Middle frontal gyrus (tissue), 1 donor: ENCODE results near the gene RNF5.
"Not testable (repeated sequence)": the region's sequence is repeated elsewhere in the genome, so short reads cannot be mapped to it uniquely, and the experiment has no call there.

Experiments used
- DNase-seq: peaks from one replicate; pipeline ENCODE4 v3.0.0-alpha.2; 2015; ENCODE audit warnings: low spot score; ENCODE audit errors: extremely low spot score

The RNF5 gene

GRCh38 chr6:32189069-32189741 lies 11.0 kb downstream of the RNF5 start:
- DNase-seq, result no peak

DNA sequence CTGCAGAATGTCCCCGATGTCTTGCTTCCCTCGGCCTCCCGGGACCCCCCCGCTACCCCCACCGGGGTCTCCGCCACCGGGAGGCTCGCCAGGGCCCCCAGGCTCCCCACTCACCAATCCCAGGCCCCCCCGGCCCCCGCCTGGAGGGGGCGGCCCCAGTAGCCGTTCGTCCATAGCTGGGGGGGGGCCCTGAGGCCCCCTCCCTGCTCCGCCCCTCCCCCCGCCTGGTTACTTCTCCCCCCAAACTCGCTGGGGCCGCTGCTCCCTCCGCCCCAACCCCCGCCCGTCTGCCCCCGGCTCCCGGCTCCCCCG lies 11.5 kb downstream of the RNF5 start:
- DNase-seq, result no peak

DNA sequence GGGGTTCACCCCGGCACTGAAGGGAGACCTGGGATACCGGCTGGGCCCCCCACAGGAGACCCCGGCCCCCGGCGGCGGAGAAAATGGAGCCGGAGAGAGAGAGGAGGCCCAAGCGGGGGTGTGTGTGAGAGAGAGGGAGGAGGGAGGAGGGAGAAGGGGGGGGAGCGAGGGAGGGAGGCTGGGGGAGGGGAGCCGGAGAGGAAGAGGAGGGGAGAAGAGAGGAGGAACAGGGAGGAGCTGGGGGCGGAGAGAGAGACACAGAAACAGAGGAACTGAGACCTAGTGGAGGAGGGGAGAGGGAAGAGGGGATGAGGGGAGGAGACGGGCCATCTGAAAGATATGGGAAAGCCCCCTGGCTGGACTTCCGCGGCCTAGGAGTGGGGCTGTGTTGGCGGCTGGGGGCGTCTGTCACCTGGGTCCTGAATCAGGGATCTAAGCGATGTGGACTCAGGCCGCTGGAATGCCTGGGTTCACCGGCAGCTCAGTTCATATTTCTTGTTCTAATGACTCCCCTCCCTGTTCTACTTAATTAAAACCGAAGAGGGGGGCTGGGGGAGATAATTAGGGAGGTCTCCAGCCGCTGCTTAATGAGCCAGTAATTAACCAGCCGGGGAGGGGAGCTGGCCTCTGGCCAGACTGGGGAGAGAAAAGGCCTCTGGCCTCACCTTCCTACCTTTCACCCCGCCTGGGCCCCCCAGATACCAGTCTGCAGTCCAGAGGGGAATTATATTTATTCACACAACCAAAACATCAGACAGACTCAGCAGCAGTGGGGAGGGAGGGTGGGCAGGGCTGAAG lies 12.0 kb downstream of the RNF5 start, which contains the start of gene PBX2:
PBX2 (minus strand) TSS at position 149 of the 798 bp plus-strand sequence. CDS start 287 bp downstream, outside the sequence.
- DNase-seq, result peak; percentile 65

GRCh38 chr6:32190911-32191677 lies 12.9 kb downstream of the RNF5 start:
- DNase-seq, result no peak

DNA sequence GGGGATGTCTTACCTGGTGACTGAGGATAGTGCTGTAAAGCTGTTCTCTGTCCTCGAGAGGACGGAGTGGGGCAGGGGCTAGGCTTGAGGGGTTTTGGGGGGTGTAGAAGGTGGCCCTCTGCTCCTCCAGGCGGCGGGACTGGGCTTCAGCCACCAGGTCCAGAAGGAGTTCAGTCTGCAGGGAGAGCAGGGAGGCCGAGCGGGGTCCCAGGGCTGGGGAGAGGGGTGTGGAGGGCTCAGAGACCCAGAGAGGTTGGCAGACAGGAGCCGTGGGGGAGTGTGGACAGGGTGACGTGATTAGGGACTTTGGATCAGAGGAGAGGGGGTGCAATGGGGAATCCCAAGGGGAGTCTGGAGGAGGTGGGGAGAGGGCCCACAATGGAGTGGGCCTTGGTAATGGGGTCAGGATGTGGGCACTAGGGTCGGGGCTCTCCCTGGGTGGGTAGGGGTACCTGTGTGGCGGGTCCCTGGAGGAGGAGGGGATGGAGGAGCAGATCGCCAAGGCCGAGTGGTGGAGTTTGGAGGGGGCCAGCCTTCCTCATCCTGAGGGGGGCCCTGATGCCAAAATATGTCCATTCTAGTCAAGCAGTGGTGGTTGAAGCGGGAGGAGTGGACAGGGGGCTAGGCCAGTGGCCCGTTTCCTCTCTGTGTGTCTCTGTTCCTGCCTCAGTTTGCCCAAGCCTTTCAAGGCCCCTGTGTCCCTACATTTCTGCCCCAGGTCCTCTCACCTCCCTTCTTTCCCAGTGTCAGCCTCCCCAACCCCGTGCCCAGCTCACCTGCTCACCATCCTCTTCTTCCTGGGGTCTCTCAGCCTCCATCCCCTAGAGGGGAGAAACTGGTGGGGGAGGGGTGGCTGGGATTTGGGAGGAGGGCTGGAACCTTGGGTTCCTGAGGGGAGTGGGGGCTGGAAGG lies 13.7 kb downstream of the RNF5 start:
- no peak for DNase-seq

GRCh38 chr6:32192608-32193039 lies 14.4 kb downstream of the RNF5 start, which contains the start of gene GPSM3:
TSS of gene GPSM3 (minus strand) at chr6:32192643. CDS start at chr6:32192513, 130 bp downstream.
- no peak for DNase-seq

- not testable (repeated sequence) for DNase-seq
Measured at GRCh38 chr6:32193096-32193495, 14.9 kb downstream of the RNF5 start.

GRCh38 chr6:32194388-32194787 lies 16.2 kb downstream of the RNF5 start:
- no peak for DNase-seq

- DNase-seq, result no peak
Measured at GRCh38 chr6:32194825-32195651, 16.8 kb downstream of the RNF5 start.

GRCh38 chr6:32195652-32195901 lies 17.4 kb downstream of the RNF5 start:
- peak; percentile 99 for DNase-seq

GRCh38 chr6:32195902-32196681 lies 17.9 kb downstream of the RNF5 start:
- peak; percentile 80 for DNase-seq

DNA sequence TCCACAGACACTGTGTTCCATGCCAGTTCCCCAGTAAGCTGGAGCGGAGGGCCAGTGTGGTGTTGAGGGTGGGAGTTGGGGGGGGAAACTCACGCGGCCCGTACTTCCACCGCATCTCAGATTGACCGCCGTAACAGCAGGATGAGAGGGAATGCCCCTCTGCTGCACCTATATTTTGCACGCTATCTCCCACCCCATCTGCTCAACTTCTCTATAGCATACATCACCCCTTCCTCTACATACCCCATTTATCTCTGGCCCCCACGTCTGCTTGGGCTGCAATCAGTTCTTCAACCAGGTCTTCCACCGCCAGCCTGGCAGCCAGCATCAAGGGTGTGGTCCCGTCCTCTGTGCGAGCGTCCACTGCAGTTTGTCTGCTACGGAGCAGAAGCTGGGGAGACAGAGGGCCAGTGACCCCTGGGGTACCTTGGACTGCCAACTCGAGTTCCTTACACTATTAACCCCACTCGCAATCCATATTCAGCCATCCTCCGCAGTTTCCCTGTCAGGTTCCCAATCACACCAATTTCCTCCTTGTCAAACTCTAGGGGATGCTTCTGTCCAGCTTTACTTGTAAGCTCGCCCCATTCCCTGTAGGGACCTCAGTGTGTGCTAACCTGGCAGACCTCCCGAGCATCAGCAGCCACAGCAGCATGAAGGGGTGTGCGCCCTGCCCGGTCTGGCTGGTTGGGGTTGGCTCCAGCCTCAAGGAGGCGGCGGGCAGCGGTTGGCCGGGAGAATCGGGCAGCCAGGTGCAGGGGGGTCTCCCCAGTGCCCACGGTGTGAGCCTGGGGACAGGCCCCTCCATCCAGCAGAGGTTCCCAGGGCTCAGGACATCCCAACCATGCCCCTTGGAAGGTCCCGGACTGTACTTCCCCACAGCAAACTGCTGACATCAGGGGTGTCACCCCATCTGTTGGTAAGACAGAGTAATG lies 18.7 kb downstream of the RNF5 start:
- no peak for DNase-seq

DNA sequence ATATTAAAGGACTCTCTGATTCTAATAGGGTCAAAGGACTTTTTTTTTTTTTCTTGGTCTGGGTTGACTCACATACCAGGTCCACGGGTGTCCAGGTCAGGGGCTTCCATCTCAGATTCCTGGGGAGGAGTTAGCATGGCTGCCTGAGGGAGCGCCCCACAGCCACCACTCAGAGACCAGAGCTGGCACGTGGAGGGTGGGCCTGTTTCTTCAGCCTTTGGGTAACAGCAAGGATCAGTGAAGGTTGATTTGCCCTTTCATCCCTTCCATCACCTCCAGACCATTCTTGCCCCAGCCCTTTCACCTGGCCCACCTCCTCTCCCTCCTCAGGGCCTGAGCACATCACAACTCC lies 20.1 kb downstream of the RNF5 start:
- no peak for DNase-seq

GRCh38 chr6:32198866-32199265 lies 20.7 kb downstream of the RNF5 start:
- no peak for DNase-seq

GRCh38 chr6:32200711-32201475 lies 22.7 kb downstream of the RNF5 start:
- DNase-seq, result no peak

DNA sequence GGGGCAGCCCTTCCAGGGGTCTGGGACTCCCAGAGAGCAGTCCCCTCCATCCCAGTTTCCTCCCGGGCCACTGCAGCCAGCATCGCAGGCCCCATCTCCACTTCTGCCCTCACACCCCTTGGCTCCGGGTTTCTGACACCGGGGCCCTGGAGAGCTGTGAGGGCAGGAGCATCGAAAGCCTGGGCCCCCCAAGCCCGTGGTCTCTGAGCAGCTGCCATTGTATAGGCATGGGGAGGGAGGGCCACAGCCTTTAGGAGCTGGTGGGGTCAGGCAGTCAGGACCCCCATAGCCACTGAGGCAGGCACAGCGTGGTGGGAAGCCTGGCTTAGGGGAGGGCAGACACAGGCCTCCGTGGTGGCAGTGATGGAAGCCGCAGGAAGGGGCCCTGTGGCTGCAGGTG lies 24.0 kb downstream of the RNF5 start:
- no peak for DNase-seq

DNA sequence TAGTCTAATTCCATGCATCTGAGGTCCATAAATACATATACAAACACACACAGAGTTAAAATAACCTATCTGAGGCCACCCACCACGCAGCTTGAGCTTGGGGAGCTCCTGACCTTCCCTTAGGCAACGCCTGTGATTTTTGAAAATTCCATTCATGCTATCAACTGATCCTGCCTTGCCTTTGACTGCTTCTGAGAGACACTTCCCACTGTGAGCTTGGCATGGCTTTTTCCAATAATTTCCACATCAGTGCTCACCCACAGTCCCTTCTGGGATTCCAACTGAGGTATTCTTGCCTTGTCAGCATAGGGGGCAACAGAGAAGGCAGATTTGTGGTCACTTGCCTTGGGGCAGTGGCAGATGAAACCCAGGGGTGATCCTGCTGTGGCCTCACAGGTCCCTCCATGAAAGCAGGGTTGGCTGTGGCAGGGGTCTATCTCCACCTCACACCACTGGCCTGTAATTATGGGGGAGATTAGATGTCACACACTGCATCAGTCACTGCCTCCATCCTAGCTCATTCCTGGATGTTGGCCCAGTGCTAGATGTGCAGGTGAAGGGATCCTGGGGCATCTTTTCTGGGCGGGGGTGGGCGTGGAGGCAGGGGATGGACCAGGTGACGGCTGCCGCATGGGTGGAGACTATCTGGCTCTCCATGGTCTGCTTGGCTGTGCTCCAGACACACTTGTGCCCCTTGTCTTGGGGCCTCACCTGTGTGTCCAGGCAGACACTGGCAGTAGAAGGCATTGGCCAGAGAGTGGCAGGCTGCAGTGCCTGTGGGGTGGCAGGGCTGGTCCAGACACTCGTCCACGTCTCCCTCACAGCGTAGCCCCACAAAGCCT lies 25.4 kb downstream of the RNF5 start:
- DNase-seq, result no peak
